HepG2 (cell line): ENCODE measurements around the gene APBB3. TPM values are rescaled to one million over a fixed set of nuclear protein-coding genes. Genes with fewer than 3 reads are reported as not detected.
"Not testable (repeated sequence)": the region's sequence is repeated elsewhere in the genome, so short reads cannot be mapped to it uniquely, and the experiment has no call there.

ENCODE experiments used
- ATAC-seq: fragments of 200-7000 bp; cut with Tn5 transposase; 3 replicates; pipeline ENCODE4 v1.9.1; 2020; ENCODE audit warnings: mild to moderate bottlenecking, moderate library complexity
- BruUV-seq: library from RNA; stranded (reverse); fragments of 400-500 nt; replicated peaks from 2 replicates; lab custom pipeline; 2021; lab: Mats Ljungman, UMichigan
- CTCF ChIA-PET: fragments of 300-600 bp; formaldehyde crosslinking; extraction: SDS; loops from one replicate; lab custom pipeline; 2021; ENCODE audit warnings: low total read pairs, inconsistent platforms, low intra/inter-chr PET ratio; lab: Yijun Ruan, JAX
- POLR2A ChIA-PET: fragments of 350-600 bp; sonication (Branson Sonifier 250); formaldehyde crosslinking; loops from one replicate; lab custom pipeline; 2020; ENCODE audit warnings: antibody characterized with exemption, inconsistent platforms; lab: Yijun Ruan, JAX
- DNase-seq: peaks from one replicate; pipeline ENCODE4 v3.0.0-alpha.2; 2015; ENCODE audit warnings: low spot score
- FAIRE-seq: peaks from 3 replicates; lab custom pipeline; 2011; peaks lifted over from hg19 to GRCh38; lab: Jason Lieb, UNC
- H2AFZ ChIP-seq: one replicate; pipeline ENCODE4 v1.6.1; 2011; ENCODE audit warnings: low read length, inconsistent platforms
- H3K27ac ChIP-seq: fragments of 300-600 bp; 3 replicates; pipeline ENCODE4 v1.8.0; 2011; ENCODE audit warnings: mixed run types, mild to moderate bottlenecking, mixed read lengths, low read length, inconsistent platforms; ENCODE audit not compliant: insufficient read depth; ENCODE audit errors: extremely low read length
- H3K27me3 ChIP-seq, 2 experiments: fragments of 200-600 bp in 1 of 2; 2 replicates in 1 of 2; 3 replicates in 1 of 2; pipeline versions ENCODE4 v1.6.0 to v1.8.0; 2011; ENCODE audit warnings: low read length in 2 of 2, mild to moderate bottlenecking in 2 of 2, moderate library complexity in 2 of 2, inconsistent platforms in 1 of 2; ENCODE audit not compliant: insufficient read depth in 2 of 2, control insufficient read depth in 1 of 2
- H3K36me3 ChIP-seq, 2 experiments: fragments of 200-600 bp in 1 of 2; replicated peaks in 1 of 2; 2 replicates in 1 of 2; 3 replicates in 1 of 2; pipeline versions ENCODE4 v1.5.1 to v1.8.0; 2011; ENCODE audit warnings: low read length in 2 of 2, inconsistent platforms in 1 of 2; ENCODE audit not compliant: insufficient read depth in 2 of 2, control insufficient read depth in 1 of 2
- H3K4me1 ChIP-seq: 2 replicates; pipeline ENCODE4 v1.5.1; 2012; ENCODE audit warnings: low read length, inconsistent platforms; ENCODE audit not compliant: insufficient read depth
- H3K4me2 ChIP-seq: 2 replicates; pipeline ENCODE4 v1.6.0; 2011; ENCODE audit warnings: low read depth, low read length, inconsistent platforms
- H3K4me3 ChIP-seq, 3 experiments: fragments of 200-600 bp in 1 of 3; sonication (generic), shearing (Covaris generic) in 1 of 3; replicated peaks in 1 of 3; 2 replicates each; pipeline ENCODE4 v1.5.1; 2011 to 2016; ENCODE audit warnings: low read length in 3 of 3, inconsistent platforms in 2 of 3, low read depth in 2 of 3, mild to moderate bottlenecking in 2 of 3, control low read depth in 1 of 3, mixed read lengths in 1 of 3; ENCODE audit not compliant: insufficient read depth in 1 of 3
- H3K79me2 ChIP-seq: one replicate; pipeline ENCODE4 v1.6.1; 2011; ENCODE audit warnings: low read length, inconsistent platforms; ENCODE audit not compliant: insufficient read depth
- H3K9ac ChIP-seq: 2 replicates; pipeline ENCODE4 v1.6.0; 2011; ENCODE audit warnings: mild to moderate bottlenecking, low read depth, low read length, inconsistent platforms; ENCODE audit not compliant: insufficient read depth
- H3K9me3 ChIP-seq: 2 replicates; pipeline ENCODE4 v1.5.1; 2012; ENCODE audit warnings: mild to moderate bottlenecking, low read length
- H4K20me1 ChIP-seq: 2 replicates; pipeline ENCODE4 v1.6.0; 2011; ENCODE audit warnings: inconsistent platforms, mild to moderate bottlenecking, low read length, moderate library complexity; ENCODE audit not compliant: insufficient read depth
- ATF7-NPFF ChIP-seq: sonication (generic); formaldehyde crosslinking; IDR thresholded peaks from 2 replicates; pipeline ENCODE4 v1.8.1; 2023; ENCODE audit warnings: mild to moderate bottlenecking, low read depth, missing genetic modification reagents, moderate library complexity
- GABPA ChIP-seq, 2 experiments: IDR thresholded peaks; 2 replicates each; pipeline ENCODE4 v1.6.1; 2011 to 2016; ENCODE audit warnings: low read depth in 2 of 2, low read length in 1 of 2, missing biosample characterization in 1 of 2, missing genetic modification characterization in 1 of 2
- HNRNPK ChIP-seq: fragments of 200-400 bp; formaldehyde crosslinking; IDR thresholded peaks from 2 replicates; pipeline ENCODE4 v1.6.1; 2018; ENCODE audit warnings: low read length, low read depth, moderate library complexity, mild to moderate bottlenecking; ENCODE audit not compliant: poor library complexity, severe bottlenecking
- TP53 ChIP-seq: sonication (generic); formaldehyde crosslinking; conservative IDR thresholded peaks from 2 replicates; pipeline ENCODE4 v1.4.0; 2020; ENCODE audit warnings: missing genetic modification reagents
- ZNF660 ChIP-seq: sonication (generic); formaldehyde crosslinking; IDR thresholded peaks from 2 replicates; pipeline ENCODE4 v1.5.1; 2020; ENCODE audit warnings: mild to moderate bottlenecking, low read depth, missing genetic modification reagents, borderline replicate concordance
- WGBS: methylation state at CpG from one replicate; pipeline ENCODE4 v1.1.6; 2017; ENCODE audit warnings: low lambda C conversion rate; 5-methylcytosine and 5-hydroxymethylcytosine counted together
- in situ Hi-C: cut with HindIII; loops from 2 replicates; pipeline ENCODE4 v1.10.0; 2017; ENCODE audit warnings: low pct_unique_long_range_greater_than_20kb; ENCODE audit not compliant: extremely low pct_ligation_motif_present
- intact Hi-C: fragments of 100-400 bp; cut with micrococcal nuclease; formaldehyde crosslinking; loops from one replicate; pipeline ENCODE4 v1.10.0; 2022; ENCODE audit not compliant: unreplicated experiment
- polyA plus RNA-seq, 8 experiments: library from polyadenylated mRNA; depleted of rRNA in 3 of 8; stranded (reverse) in 7 of 8; unstranded in 1 of 8; fragments of >200 nt; fragmentation: Illumina TruSeq in 4 of 8; extraction: Trizol in 4 of 8; gene quantifications; 2 replicates each; pipeline versions ENCODE4 v1.2.1 to v1.2.3, GENCODE V29; 2011 to 2016; ENCODE audit warnings: low read depth in 4 of 8, missing spikeins in 1 of 8, mixed read lengths in 1 of 8; ENCODE audit not compliant: insufficient read depth in 1 of 8
- total RNA-seq, 5 experiments: library from RNA; depleted of rRNA; stranded (reverse); fragments of >200 nt; fragmentation: Illumina TruSeq; extraction: Trizol; gene quantifications; 2 replicates each; pipeline ENCODE4 v1.2.3, GENCODE V29; 2016; ENCODE audit warnings: low read depth in 1 of 5

Gene APBB3
- total and polyA plus RNA-seq, 2 of the 13 experiments (the other 11 are each of a cell fraction or from before 2014, with no cell fraction given): 0.38 to 0.78 TPM

DNA sequence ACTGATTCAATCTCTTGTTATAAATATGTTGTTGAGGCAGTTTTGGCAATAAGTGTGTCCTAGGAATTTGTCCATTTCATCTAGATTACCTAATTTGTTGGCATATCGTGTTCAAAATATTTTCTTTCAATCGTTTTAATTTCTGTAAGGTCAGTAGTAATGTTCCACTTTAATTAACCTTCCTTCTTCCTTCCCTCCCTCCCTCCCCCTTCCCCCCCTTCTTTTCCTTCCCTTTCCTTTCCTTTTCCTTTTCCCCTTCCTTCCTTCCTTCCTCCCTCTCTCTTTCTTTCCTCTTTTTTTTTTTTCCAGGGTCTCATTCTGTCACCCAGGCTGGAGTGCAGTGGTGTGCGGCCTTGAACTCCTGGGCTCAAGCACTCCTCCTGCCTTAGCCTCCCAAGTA, 41.5 kb upstream of the APBB3 start:
- H3K36me3 ChIP-seq: no peaks in the 10 kb centered on the region
- FAIRE-seq (no peak), ATAC-seq (no peak), DNase-seq (no peak)
- H4K20me1 ChIP-seq: no peaks in the 10 kb centered on the region
- no peak overlapping the region for H3K4me3 ChIP-seq
- CTCF ChIA-PET: no interaction called here
- no peak overlapping the region for H3K27ac ChIP-seq
- intact Hi-C loops (no loop called here), in situ Hi-C loops (no loop called here)
- BruUV-seq: no TSS peak
- no peaks in the 10 kb centered on the region for H3K9me3 ChIP-seq
- POLR2A ChIA-PET: no interaction called here
- no peaks in the 10 kb centered on the region for H3K79me2 ChIP-seq
- no peak overlapping the region for H2AFZ ChIP-seq
- no peak overlapping the region for H3K4me2 ChIP-seq
- WGBS: 56% methylated on average over 3 of the region's 3 CpGs
- no peak overlapping the region for H3K9ac ChIP-seq
- TF ChIP-seq ATF7-NPFF (CRISPR knock-in tag): no peak
- TF ChIP-seq HNRNPK: peak; percentile 79
- TF ChIP-seq GABPA (IDR thresholded peaks at IDR 0.05; ENCODE audit: low read depth, low read length): no peak
- TF ChIP-seq GABPA (CRISPR knock-in tag; IDR thresholded peaks at IDR 0.05; ENCODE audit: low read depth): no peak
- no peaks in the 10 kb centered on the region; a peak in 2 of 5 replicates for H3K27me3 ChIP-seq
- H3K4me1 ChIP-seq: peaks cover 66% of the 10 kb centered on the region

DNA sequence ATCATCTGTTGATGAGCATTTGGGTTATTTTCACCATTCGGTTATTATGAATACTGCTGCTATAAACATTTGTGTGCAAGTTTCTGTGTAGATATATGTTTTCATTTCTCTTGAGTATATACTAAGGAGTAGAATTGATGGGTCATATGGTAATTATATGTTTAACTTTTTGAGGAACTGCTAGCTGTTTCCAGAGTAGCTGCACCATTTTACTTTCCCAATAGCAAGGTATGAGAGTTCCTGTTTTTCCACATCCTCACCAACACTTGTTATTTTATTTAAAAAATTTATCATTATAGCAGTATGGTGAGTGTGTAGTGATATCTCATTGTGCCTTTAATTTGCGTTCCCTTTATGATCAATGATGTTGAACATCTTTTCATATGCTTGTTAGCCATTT, 39.3 kb upstream of the APBB3 start:
- FAIRE-seq: no peak
- no peak for ATAC-seq
- no peaks in the 10 kb centered on the region for H3K36me3 ChIP-seq
- ChIA-PET POLR2A (no interaction called here), CTCF (no interaction called here)
- 93% methylated on average over 2 of the region's 2 CpGs for WGBS
- DNase-seq: no peak
- no TSS peak for BruUV-seq
- no peaks in the 10 kb centered on the region for H3K9me3 ChIP-seq
- H3K4me2 ChIP-seq: no peak overlapping the region
- intact Hi-C loops (no loop called here), in situ Hi-C loops (no loop called here)
- no peaks in the 10 kb centered on the region; a peak in 2 of 5 replicates for H3K27me3 ChIP-seq
- no peak overlapping the region for H3K4me3 ChIP-seq
- peaks cover 44% of the 10 kb centered on the region for H3K4me1 ChIP-seq
- no peaks in the 10 kb centered on the region for H3K79me2 ChIP-seq
- no peak overlapping the region for H3K27ac ChIP-seq
- no peak overlapping the region for H2AFZ ChIP-seq
- H3K9ac ChIP-seq: no peak overlapping the region
- TF ChIP-seq ZNF660 (CRISPR knock-in tag) (no peak), TP53 (no peak)
- H4K20me1 ChIP-seq: no peaks in the 10 kb centered on the region

DNA sequence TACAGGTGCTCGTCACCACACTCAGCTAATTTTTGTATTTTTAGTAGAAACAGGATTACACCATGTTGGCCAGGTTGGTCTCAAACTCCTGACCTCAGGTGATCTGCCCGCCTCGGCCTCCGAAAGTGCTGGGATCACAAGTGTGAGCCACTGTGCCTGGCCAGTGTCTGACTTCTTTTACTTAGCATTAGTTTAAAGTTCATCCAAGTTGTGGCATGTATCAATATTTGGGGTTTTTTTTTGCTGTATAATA, 39.0 kb upstream of the APBB3 start:
- H3K36me3 ChIP-seq, H3K79me2 ChIP-seq, CTCF ChIA-PET, H3K9me3 ChIP-seq, H3K4me2 ChIP-seq, ATAC-seq, DNase-seq, BruUV-seq, POLR2A ChIA-PET, FAIRE-seq, H4K20me1 ChIP-seq, H2AFZ ChIP-seq, in situ Hi-C loops, intact Hi-C loops, H3K9ac ChIP-seq, H3K27me3 ChIP-seq, H3K4me3 ChIP-seq, H3K27ac ChIP-seq: not testable (repeated sequence)
- H3K4me1 ChIP-seq: peaks cover 43% of the 10 kb centered on the region
- WGBS: 82% methylated on average over 4 of the region's 4 CpGs
